GM18909 (cell line): ENCODE measurements around the gene ORM2.
A peak's percentile ranks its signal among the peaks of the same experiment; 100 is the strongest.
"Not testable (repeated sequence)": the region's sequence is repeated elsewhere in the genome, so short reads cannot be mapped to it uniquely, and the experiment has no call there.

Source experiments
- ATAC-seq: cut with Tn5 transposase; IDR thresholded peaks from one replicate; pipeline ENCODE4 v1.9.1; 2021; ENCODE audit warnings: mild to moderate bottlenecking; ENCODE audit not compliant: unreplicated experiment, poor library complexity

Gene ORM2

GRCh38 chr9:114328937-114329624, 588 bp upstream of the ORM2 start:
- not testable (repeated sequence) for ATAC-seq

- no peak for ATAC-seq
Measured at GRCh38 chr9:114330636-114331035, 967 bp downstream of the ORM2 start.

DNA sequence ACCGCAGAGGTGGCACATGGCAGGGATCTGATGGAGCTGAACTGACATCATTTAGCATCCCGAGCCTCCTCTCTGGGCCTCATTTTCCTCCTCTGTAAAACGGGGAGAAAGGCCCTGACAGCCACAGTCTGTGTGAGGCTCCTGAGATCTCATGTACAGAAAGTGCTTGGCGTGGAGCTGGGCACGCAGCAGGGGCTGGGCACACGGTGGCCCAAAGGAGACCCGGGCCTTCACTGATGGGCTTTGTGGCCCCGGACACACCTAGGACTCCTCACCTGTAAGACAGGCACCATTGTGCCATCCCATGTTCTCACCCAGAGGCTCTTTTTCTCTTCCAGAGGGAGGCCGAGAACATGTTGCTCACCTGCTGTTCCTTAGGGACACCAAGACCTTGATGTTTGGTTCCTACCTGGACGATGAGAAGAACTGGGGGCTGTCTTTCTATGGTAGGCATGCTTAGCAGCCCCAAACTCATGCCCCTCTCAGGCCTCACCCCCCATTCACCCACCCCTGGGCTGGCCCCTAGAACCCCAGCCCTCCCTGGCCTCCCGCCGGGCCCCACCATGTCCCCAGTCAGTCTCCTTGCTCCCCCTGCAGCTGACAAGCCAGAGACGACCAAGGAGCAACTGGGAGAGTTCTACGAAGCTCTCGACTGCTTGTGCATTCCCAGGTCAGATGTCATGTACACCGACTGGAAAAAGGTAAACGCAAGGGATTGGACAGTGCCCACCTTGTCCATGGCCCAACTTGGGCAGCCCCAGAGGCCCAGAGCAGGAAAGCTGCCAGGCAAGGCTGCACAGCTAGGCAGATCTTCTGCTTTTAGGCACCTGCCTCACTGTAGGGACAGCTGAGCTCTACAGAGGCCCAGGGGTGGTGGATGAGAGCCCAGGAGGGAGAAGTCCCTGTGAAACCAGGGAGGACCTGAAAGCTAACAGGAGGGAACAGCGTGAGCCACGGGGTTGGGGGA, 1.8 kb downstream of the ORM2 start:
- ATAC-seq, result not testable (repeated sequence)

DNA sequence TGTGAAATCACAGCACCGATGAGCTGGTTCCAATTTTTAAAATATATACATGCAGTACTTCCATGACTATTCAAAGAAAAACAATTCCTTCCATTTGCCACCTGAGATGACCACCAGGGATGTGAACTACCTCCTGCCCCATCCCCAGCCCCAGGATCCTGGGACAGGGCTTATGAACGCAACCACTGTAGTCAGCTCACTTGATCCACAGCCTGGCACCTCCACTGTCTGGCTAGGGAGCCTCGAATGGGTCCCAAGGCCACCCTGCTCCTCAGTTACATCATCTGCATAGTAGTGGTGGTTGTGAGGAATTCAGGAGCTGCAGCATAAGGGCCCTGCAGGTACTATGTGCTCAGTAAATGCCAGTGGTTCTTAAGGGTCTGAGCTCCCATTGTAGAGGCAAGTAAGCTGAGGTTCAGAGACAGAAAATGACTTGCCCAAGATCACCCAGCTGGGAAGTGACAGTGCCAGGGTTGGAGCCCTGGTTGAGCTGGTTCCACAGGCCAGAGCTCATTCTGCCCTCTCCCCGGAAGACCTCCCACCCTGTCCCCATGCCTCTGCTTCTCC, 2.9 kb downstream of the ORM2 start:
- ATAC-seq, result not testable (repeated sequence)

GRCh38 chr9:114333718-114334117, 4.0 kb downstream of the ORM2 start:
- ATAC-seq, result not testable (repeated sequence)

GRCh38 chr9:114334490-114334889, 4.8 kb downstream of the ORM2 start:
- no peak for ATAC-seq

GRCh38 chr9:114335745-114336144, 6.1 kb downstream of the ORM2 start:
- ATAC-seq, result no peak

- ATAC-seq, result no peak
Measured at GRCh38 chr9:114336157-114336556, 6.5 kb downstream of the ORM2 start.

- ATAC-seq, result no peak
Measured at GRCh38 chr9:114336699-114337395, 7.2 kb downstream of the ORM2 start.

DNA sequence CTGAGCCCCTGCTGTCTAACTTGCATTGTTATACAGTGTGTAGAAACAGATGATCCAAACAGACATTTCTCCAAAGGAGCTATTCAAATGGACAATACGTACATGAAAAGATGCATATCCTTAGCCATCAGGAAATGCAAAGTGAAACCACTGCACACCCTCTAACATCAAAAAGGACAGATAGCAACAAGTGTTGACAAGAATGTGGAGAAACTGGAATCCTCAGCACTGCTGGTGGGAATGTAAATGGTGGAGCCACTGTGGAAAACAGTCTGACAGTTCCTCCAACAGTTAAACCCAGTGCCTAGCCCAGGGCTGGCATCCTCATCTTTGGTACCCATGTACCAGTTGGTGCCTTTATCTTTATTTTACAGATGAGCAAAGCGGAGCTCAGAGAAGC, 8.5 kb downstream of the ORM2 start:
- no peak for ATAC-seq

- peak; percentile 65 for ATAC-seq
Measured at GRCh38 chr9:114339130-114339908, 9.7 kb downstream of the ORM2 start.

- ATAC-seq, result no peak
Measured at GRCh38 chr9:114341152-114341830, 11.6 kb downstream of the ORM2 start.

DNA sequence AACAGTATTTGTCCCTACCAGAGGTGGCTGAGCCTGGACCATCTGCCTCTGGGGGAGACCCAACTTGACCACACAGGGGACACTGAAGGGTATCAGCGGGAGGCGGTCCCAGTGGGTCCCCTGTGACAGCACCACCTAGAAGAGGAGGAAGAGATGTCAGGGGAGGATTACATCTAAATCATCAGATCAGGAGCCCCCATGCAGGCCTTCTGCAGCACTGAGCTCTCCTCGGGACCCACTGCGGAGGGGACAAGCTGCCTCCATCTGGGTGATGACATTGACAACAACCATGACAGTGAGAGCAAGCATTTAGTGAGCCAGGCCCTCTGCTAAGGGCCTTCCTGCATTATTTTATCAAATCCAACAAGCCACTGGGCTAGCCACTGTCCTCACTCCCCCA, 12.3 kb downstream of the ORM2 start:
- no peak for ATAC-seq

DNA sequence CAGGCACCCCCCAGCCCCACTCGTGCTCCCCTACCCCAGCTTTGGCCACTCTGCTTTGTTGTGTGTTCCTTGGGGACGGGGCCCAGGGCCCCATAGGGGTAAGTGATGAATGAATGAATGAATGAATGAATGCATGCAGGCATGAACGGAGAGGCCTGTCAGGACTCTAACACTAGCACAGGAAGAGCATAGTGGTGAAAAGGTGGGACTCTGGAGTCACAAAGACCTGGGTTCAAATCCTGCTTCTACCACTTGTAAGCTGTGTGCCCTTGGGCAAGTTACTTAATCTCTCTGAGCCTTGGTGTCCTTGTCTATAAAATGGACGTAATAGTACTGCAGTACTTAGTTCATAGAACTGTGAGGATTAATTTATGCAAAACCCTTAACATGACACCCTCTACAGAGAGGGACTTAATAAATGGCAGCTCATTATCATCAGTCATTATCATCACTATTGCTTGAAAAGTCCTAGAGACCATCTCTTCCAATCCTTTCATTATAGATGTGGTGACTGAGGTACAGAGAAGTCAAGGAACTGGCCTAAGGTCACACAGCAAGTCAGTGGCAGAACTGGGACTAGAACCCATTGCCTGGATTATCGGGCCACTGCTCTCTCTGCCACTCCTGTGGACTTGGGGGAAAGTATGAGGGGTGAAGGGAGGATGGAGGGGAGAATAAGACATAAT, 13.2 kb downstream of the ORM2 start:
- no peak for ATAC-seq

GRCh38 chr9:114343471-114344187, 14.0 kb downstream of the ORM2 start:
- no peak for ATAC-seq

GRCh38 chr9:114344188-114344566, 14.5 kb downstream of the ORM2 start:
- ATAC-seq, result no peak

- no peak for ATAC-seq
Measured at GRCh38 chr9:114344692-114345091, 15.0 kb downstream of the ORM2 start.

GRCh38 chr9:114345493-114346065, 15.9 kb downstream of the ORM2 start:
- ATAC-seq, result no peak
